Right hindlimb (tissue), 1 donor: Measurements from ENCODE around the gene MYOCOS.

Experiments
- DNase-seq: peaks from one replicate; pipeline ENCODE4 v3.0.0-alpha.2; 2018

MYOCOS gene

DNA sequence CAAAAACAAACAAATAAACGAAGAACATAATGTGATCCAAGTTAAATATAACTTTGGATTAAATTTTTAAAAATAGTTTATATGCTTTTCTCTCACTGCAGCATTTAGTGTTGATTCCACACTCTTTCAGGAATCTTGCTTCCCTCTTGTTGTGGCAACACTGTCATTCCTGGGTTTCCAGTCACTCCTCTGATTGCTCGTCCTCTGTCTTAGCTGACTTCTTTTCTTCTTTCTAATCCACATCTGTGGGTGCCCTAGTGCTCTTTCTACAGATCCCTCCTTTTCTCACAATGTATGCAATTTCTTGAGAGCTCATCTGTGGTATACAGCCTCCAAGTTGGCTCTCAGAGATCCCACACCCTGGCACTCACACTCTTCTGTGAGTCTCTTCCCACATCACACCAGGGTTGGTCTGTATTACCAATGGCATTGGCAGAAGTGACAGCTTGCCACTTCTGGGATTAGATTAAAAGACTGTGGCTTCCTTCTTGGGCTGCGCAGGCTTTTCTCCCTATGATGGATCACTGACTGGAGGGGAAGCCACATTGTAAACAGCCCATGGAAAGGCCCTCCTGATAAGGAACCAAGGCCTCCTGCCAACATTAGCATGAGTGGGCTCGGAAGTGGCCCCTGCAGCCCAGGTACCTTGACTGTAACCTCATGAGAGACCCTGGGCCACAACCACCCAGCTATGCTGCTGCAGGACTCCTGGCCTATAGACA lies 42.0 kb downstream of the MYOCOS start:
- no peak for DNase-seq

DNA sequence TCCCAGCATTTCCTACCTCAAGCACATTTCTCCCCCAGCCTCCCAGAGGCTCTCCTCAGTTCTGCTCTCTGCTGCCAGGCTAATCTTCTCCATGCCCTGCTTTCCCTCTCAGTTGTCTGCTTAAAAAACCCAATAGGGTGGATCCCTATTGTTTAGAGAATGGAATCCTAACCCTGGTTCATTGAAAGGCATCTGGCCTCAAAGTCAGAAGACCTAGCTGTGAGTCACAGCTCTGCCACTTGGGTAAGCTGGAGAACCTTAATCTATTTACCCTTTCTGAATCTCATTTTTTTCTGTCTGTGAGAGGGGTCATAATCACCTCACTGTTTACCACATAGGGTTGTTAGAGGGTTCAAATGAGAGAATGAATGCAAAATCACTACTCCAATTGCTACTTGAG lies 42.9 kb downstream of the MYOCOS start:
- no peak for DNase-seq

DNA sequence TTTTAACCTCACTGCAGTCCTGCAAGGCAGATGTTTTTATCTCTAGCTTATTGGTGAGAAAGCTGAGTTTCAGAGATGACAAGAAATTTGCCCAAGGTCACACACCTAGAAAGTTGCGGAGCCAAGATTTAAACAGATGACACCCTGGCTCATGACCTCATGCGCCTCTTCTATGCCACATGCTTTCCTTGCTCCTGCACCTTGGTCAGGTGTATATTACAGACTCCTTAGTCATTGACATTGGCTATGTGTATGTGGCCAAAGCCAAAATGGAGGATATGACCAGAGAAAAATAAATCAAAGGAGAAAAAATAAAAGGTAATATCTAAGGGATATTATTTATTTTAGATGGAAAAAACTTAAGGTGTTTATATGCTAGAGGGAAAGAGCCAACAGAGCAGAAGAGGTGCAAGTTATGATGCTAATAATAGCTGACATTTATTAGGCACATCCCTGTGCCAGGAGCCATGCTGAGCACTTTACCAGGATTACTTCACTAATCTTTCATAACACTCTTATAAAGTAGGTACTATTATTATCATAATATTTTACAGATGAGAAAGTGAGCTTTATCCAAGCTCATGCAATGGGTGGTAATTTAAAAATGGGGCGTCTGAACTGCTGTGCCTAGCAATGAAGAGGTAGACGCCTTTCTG lies 44.2 kb downstream of the MYOCOS start:
- no peak for DNase-seq

DNA sequence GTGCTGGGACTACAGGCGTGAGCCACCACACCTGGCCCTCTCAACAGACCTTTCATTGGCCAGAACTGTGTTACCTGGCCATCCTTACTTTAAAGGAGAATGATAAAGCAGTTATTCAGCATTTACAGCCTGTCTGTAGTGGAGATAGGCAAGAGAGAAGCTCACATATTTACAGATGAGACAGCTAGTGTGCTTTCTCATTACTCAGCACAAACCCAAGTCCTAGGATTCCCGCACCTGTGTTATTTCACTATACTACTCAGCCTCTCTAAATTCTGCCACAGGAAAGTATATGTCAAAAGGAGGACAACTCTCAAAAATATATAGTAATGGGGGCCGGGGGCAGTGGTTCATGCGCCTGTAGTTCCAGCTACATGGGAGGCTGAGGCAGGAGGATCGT lies 46.3 kb downstream of the MYOCOS start:
- DNase-seq = no peak

DNA sequence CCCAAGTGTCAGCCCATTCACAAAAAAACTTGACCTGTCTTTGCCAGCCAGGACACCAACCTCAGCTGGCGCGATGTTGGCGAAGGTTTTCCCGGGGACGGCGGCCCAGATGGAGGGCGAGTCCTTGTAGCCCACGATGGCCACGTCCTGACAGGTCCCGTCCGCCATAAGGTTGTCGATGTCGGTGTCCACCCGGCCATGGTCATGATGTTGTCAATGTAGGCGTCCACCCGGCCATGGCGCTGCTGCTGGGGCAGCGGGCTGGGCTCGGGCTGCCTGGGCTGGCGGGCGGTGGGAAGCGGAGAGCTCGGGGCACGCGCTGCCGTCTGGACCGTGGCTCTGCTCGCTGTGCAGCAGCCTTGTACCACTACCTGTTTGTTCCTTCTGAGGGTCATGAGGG lies 48.7 kb downstream of the MYOCOS start:
- DNase-seq = no peak

DNA sequence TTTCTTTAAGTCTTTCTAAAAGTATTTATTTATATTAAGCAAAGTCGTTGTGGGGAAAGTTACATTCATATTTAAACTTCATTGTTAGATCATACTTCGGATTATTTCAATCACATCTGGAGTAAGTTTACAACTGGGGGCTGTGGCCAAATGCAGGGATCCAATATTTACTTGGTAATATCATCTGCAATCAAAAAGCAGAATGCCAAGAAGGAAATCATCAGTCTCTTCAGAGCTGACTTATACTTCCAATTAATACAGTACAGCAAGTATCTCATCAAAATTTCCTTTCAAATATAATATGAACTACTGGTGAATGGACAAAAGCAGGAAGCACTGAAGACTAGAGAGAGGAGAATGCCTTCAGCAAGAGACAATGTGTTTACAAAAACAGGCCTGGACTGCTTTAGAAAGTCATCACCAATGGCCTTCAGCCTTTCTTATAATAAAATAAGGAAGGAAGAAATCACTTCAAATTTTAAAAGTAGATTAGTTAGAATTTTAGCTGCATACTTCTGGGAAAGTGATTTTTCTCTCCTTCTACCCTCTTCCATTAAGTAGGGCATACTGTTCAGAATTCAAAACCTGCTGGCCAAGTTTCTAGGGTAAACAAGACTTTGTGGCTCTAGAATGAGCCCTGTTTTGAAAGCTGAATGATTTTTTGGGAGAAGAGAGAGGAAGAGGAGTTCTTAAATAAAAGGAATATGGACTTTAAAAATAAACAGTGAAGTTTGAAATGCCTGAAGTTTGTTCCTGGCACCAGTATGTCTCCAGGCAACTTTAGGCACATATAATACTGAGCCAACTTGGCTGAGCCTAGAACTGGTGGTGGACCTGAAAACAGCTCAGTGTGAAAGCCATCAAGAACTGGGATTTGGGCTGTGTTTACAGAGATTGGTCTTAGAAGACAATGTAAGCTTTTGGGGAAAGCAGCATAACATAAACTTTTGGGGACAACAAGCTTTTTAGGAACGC lies 52.7 kb downstream of the MYOCOS start:
- DNase-seq = no peak
